Astrocyte (in vitro differentiated cells and primary cell): Measurements from ENCODE around the gene STX12. TPM values are rescaled to one million over a fixed set of nuclear protein-coding genes. Genes with fewer than 3 reads are reported as not detected.

Source experiments
- DNase-seq: peaks from one replicate; pipeline ENCODE4 v3.0.0-alpha.2; 2010; ENCODE audit warnings: low read depth
- FAIRE-seq: peaks from 2 replicates; lab custom pipeline; 2011; peaks lifted over from hg19 to GRCh38; lab: Jason Lieb, UNC
- H2AFZ ChIP-seq: 2 replicates; pipeline ENCODE4 v1.6.0; 2012; ENCODE audit warnings: low read depth, low read length, inconsistent platforms
- H3K27ac ChIP-seq: 2 replicates; pipeline ENCODE4 v1.5.1; 2011; ENCODE audit warnings: low read depth, low read length, inconsistent platforms
- H3K27me3 ChIP-seq: 2 replicates; pipeline ENCODE4 v1.6.0; 2011; ENCODE audit warnings: low read length, inconsistent platforms; ENCODE audit not compliant: insufficient read depth
- H3K36me3 ChIP-seq: 2 replicates; pipeline ENCODE4 v1.5.1; 2011; ENCODE audit warnings: low read length, inconsistent platforms; ENCODE audit not compliant: insufficient read depth
- H3K4me1 ChIP-seq: 2 replicates; pipeline ENCODE4 v1.5.1; 2011; ENCODE audit warnings: low read length, inconsistent platforms; ENCODE audit not compliant: insufficient read depth
- H3K4me2 ChIP-seq: 2 replicates; pipeline ENCODE4 v1.6.0; 2012; ENCODE audit warnings: low read length, inconsistent platforms
- H3K4me3 ChIP-seq: 2 replicates; pipeline ENCODE4 v1.5.1; 2011; ENCODE audit warnings: low read depth, mild to moderate bottlenecking, low read length, inconsistent platforms; ENCODE audit not compliant: insufficient read depth
- H3K79me2 ChIP-seq: 2 replicates; pipeline ENCODE4 v1.6.0; 2012; ENCODE audit warnings: mild to moderate bottlenecking, low read length, inconsistent platforms; ENCODE audit not compliant: insufficient read depth
- H3K9ac ChIP-seq: 2 replicates; pipeline ENCODE4 v1.6.0; 2012; ENCODE audit warnings: mild to moderate bottlenecking, low read length, inconsistent platforms
- H3K9me3 ChIP-seq: 2 replicates; pipeline ENCODE4 v1.5.1; 2012; ENCODE audit warnings: low read depth, mild to moderate bottlenecking, low read length, inconsistent platforms; ENCODE audit not compliant: insufficient read depth
- H4K20me1 ChIP-seq: 2 replicates; pipeline ENCODE4 v1.6.0; 2012; ENCODE audit warnings: low read length, inconsistent platforms; ENCODE audit not compliant: insufficient read depth
- H3K27ac Mint-ChIP-seq: one replicate; pipeline ENCODE4 v1.8.0; 2021; ENCODE audit warnings: mild to moderate bottlenecking, mixed read lengths; ENCODE audit not compliant: unreplicated experiment
- H3K27me3 Mint-ChIP-seq: one replicate; pipeline ENCODE4 v1.8.0; 2021; ENCODE audit warnings: low read depth, mixed read lengths; ENCODE audit not compliant: unreplicated experiment
- H3K36me3 Mint-ChIP-seq: one replicate; pipeline ENCODE4 v1.8.0; 2021; ENCODE audit warnings: low read depth, mixed read lengths; ENCODE audit not compliant: unreplicated experiment
- H3K4me1 Mint-ChIP-seq: one replicate; pipeline ENCODE4 v1.8.0; 2021; ENCODE audit warnings: low read depth, mixed read lengths; ENCODE audit not compliant: unreplicated experiment
- H3K4me3 Mint-ChIP-seq: one replicate; pipeline ENCODE4 v1.8.0; 2021; ENCODE audit warnings: mild to moderate bottlenecking, moderate library complexity, mixed read lengths; ENCODE audit not compliant: unreplicated experiment
- H3K9me3 Mint-ChIP-seq: one replicate; pipeline ENCODE4 v1.8.0; 2021; ENCODE audit warnings: mild to moderate bottlenecking, mixed read lengths; ENCODE audit not compliant: unreplicated experiment
- CTCF ChIP-seq: IDR thresholded peaks from 2 replicates; pipeline ENCODE4 v1.5.1; 2011; ENCODE audit warnings: low read depth, mild to moderate bottlenecking, inconsistent platforms, low read length, moderate library complexity; ENCODE audit not compliant: insufficient read depth
- EZH2 ChIP-seq: IDR thresholded peaks from 2 replicates; pipeline ENCODE4 v1.6.1; 2012; ENCODE audit warnings: mild to moderate bottlenecking, low read length, inconsistent platforms; ENCODE audit not compliant: insufficient read depth
- total RNA-seq: library from RNA; stranded (reverse); gene quantifications from 2 replicates; pipeline ENCODE4 v1.2.1, GENCODE V29; 2021

The STX12 gene
- total RNA-seq, 1 donor from 2014 or later, result 62.1 TPM

- Histone ChIP-seq H4K20me1 (peaks cover 4% of the 10 kb centered on the region), H3K36me3 (no peaks in the 10 kb centered on the region), H3K4me3 (no peak overlapping the region), H3K9me3 (no peaks in the 10 kb centered on the region), H2AFZ (no peak overlapping the region), H3K79me2 (no peaks in the 10 kb centered on the region), H3K4me2 (no peak overlapping the region), H3K27ac (no peak overlapping the region), H3K9ac (no peak overlapping the region), H3K27me3 (no peaks in the 10 kb centered on the region), H3K4me1 (peaks cover 8% of the 10 kb centered on the region)
- FAIRE-seq, result no peak
- no peak for DNase-seq
- H3K4me3 Mint-ChIP-seq, result peak overlapping the region; percentile 75
- TF ChIP-seq CTCF (no peak), EZH2 (no peak)
- H3K4me1 Mint-ChIP-seq, result no peaks in the 10 kb centered on the region
- H3K9me3 Mint-ChIP-seq, result no peaks in the 10 kb centered on the region
- peaks cover 8% of the 10 kb centered on the region for H3K27me3 Mint-ChIP-seq
- no peak overlapping the region for H3K27ac Mint-ChIP-seq
- no peaks in the 10 kb centered on the region for H3K36me3 Mint-ChIP-seq
These were observed 100.8 kb downstream of the STX12 start for GRCh38 chr1:27873671-27874384.

Other genes starting within 250 kb of the STX12 start
- 74.0 and 75.7 TPM in 2 replicates for gene AHDC1, start 169.1 kb upstream of the STX12 start, total RNA-seq
- gene FGR, start 138.0 kb upstream of the STX12 start, total RNA-seq, result 0.17 TPM in 1 of 2 replicates, not detected in the other
- gene IFI6, start 101.0 kb upstream of the STX12 start, total RNA-seq, result 3,307 and 4,155 TPM in 2 replicates
- gene FAM76A, start 47.3 kb upstream of the STX12 start, total RNA-seq, result 6.1 and 6.2 TPM in 2 replicates
- 35.6 and 37.6 TPM in 2 replicates for gene PPP1R8, start 57.6 kb downstream of the STX12 start, total RNA-seq
- 0.79 and 1.3 TPM in 2 replicates for gene THEMIS2, start 99.3 kb downstream of the STX12 start, total RNA-seq
- gene RPA2, start 141.4 kb downstream of the STX12 start, total RNA-seq, result 18.0 and 19.4 TPM in 2 replicates
- 2.2 and 2.5 TPM in 2 replicates for gene SMPDL3B, start 161.8 kb downstream of the STX12 start, total RNA-seq
- 11.3 and 11.4 TPM in 2 replicates for gene XKR8, start 186.8 kb downstream of the STX12 start, total RNA-seq